HG02588 (cell line): ENCODE measurements around the gene DPH7.
A peak's percentile ranks its signal among the peaks of the same experiment; 100 is the strongest.
"Not testable (repeated sequence)": the region's sequence is repeated elsewhere in the genome, so short reads cannot be mapped to it uniquely, and the experiment has no call there.

Experiments used
- ATAC-seq: cut with Tn5 transposase; IDR thresholded peaks from one replicate; pipeline ENCODE4 v1.9.1; 2021; ENCODE audit warnings: mild to moderate bottlenecking, moderate library complexity; ENCODE audit not compliant: unreplicated experiment

Gene DPH7

DNA sequence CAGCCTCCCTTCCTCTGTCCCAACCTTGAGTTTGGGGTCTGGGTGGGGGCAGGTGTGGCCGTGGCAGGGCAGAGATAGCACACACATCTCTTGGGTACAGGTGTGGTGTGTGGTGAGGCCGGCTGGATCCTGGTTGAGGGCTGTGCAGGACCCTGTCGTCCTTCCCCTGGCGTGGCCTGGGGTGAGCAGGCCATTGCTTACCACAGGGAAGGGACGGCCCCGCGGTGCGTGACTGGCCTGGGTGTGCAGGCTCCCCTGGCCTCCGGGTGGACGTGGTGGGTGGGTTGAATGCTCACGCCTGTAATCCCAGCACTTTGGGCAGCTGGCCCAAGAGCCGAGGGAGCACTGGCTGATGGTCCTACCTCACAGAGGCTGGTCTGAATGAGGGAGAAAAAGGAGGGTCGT is 28.0 kb upstream of the DPH7 start:
- no peak for ATAC-seq

DNA sequence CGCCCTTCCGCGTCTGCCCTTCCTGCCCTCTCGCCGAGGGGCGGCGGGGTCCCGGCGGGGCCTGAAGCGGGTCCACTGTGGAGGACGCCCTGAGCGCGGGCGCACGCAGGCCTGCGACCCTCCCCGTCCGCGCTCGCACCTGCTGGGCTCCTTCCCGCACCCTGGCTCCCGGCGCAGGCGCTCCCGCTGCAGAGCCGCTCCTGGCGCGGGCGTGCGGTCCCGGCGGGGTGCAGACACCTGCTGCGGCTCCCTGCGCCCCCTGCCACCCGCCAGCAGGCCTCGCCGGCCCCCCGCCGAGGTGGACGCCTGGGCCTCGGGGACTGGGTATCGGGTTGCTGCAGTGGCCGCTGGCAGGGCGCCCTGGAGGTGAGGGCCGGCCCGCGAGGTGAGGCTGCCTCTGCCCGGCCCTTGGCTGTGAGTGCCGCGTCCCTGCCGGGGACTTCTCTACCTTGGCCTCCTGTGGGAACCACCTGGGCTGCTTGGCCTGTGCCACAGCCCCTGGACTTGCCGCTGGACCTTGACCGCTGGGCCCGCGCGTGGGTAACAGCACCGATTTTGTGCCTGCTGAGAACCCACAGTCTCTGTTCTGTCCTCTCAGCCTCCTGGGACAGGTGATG is 27.4 kb upstream of the DPH7 start:
- ATAC-seq, result peak; percentile 13

DNA sequence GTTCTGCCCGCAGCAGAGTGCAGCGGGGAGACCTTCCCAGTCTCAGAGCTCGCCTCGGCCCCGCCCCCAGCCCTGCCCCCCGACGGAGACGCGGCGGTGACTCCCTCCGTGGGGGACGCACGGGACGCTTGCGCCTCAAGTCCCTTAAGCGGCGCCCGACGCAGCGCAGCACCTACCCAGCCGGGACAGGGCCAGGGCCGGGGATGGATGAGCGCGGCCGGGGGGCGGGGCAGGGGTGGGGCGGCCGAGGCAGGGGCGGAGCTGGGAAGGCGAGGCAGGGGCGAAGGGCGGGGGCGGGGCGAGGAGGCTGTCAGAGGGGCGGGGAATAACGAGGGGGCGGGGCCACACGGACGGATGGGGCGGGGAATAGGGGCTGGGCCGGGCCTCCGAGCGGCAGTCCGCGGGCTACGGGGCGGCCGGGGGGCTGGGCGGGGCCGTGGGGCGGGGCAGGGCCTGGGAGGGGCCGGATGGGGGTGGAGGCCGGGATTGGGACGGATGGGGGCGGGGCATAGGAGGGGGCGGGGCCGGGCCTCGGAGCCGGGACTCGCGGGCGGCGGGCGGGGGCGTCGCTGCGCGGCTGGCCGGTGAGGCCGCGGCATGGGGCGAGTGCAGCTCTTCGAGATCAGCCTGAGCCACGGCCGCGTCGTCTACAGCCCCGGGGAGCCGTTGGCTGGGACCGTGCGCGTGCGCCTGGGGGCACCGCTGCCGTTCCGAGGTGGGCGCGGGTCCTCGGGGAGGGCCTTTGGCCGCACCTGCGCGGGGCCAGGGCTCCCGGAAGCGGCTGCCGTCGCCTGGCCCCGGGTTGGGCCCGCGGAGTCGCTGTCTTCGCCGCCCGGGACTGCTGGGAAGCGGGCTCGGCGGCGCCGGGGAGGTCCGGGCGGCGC is 26.6 kb upstream of the DPH7 start, which contains the start of gene ARRDC1:
TSS of gene ARRDC1 (plus strand) at position 566 of the 884 bp plus-strand sequence. CDS start at position 598, 32 bp downstream.
- ATAC-seq, result peak; percentile 69

DNA sequence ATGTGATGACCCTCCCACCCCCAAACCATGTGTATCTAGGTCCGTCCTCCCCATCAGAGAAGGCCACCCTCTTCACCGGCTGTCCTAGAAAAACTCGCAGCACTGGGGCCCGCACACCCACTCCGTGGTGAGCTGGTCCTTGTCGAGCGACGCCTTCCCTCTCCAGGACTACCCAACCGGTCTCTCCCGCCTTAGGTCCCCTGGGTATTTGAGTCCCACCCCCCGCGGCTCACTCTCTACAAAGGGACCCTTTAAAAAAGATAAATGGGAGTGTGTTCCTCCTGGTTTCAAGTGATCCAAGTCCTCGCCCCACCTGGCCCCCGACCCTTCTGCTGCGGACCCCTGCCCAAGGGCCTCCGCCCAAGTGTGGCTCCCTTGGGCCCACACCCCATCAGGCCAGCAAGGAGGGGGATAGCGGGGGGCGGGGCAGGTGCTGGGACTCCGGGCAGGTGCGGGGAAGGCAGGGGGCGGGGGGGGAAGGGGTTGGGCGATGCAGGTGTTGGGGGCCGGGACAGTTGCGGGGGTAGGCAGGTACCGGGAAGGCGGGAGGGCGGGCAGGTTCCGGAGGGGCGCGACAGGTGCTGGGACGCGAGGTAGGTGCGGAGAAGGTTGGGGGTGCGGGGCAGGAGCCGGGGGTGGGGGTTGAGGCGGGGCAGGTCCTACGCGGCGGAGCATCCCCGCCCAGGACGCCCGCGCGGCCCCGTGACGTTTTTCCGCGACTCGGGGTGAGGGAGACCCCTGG is 25.8 kb upstream of the DPH7 start:
- no peak for ATAC-seq

DNA sequence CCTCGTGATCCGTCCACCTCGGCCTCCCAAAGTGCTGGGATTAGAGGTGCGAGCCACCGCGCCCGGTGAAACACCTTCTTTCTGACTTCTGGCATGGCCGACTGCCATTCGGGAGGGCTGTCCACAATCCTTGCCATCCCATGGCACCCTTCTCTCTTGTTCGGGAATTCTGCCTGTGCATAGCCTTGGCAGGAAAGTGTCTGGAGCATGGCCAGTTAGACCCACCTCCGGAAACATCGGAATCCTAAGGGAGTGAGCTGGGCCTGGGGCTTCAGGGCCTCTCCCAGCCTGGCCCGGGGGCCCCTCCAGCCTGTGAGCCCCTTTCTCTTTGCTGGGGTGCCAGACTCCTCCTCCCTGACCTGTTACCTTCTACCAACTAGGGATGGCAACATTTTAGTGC is 25.2 kb upstream of the DPH7 start:
- no peak for ATAC-seq

DNA sequence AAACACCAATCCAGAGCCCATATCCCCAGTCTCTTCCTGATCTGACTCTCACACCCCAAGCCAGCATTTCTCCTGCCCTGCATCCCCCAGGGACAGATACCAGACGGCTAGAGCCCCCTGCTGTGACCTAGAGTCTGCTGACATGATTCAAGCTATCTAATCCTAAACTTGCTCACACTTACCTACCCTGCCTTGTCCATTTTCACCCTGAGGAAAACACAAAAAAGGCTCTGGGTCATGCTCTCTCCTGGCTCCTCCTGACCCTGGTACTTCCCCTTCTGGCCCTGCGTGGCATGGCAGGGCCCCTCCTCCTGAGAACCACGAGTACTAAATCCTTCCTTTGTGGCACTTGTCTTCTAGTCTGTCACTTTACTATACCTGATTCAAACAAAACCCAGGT is 23.9 kb upstream of the DPH7 start:
- no peak for ATAC-seq

DNA sequence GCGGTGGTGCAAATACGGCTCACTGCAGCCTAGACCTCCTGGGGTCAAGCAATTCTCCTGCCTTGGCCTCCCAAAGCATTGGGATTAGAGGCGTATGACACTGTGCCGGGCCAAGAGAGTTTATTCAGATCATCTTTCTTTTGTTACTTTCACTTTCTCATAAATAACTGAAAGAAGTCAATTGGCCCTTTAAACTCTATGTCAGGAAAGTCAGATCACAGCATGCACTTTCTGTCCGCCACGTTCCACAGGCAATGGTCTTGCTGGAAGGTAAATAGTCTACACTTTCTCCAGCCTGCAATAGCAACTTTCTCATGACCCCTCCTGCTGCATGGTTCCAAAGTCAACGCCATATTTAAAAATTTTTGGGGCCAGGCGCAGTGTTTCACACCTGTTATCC is 20.2 kb upstream of the DPH7 start:
- no peak for ATAC-seq

DNA sequence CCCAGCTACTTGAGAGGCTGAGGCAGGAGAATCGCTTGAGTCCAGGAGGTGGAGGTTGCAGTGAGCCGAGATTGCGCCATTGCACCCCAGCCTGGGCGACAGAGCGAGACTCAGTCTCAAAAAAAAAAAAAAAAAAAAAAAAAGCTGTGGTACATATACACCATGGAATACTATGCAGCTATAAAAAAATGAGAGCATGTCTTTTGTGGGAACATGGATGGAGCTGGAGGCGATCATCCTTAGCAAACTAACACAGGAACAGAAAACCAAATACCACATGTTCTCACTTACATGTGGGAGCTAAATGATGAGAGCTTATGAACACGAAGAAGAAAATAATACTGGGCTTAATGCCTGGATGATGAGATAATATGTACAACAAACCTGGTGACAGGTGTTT is 17.9 kb upstream of the DPH7 start:
- ATAC-seq, result not testable (repeated sequence)

DNA sequence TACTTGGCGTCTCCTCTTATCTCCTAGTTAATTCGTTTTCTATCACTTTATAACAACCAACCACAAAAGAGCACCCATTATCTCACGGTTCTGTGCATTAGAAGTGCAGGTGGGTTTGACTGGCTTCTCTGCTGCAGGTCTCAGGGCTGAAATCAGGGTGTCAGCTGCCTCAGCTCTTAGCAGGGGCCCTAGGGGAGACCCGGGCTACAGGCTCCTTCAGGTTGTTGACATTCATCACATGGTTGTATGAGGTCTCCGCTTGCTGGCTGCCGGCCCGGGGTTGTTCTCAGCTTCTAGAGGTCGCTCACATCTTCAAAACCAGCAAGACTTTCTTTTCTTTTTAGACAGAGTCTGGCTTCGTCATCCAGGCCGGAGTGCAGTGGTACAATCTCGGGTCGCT is 14.5 kb upstream of the DPH7 start:
- no peak for ATAC-seq

DNA sequence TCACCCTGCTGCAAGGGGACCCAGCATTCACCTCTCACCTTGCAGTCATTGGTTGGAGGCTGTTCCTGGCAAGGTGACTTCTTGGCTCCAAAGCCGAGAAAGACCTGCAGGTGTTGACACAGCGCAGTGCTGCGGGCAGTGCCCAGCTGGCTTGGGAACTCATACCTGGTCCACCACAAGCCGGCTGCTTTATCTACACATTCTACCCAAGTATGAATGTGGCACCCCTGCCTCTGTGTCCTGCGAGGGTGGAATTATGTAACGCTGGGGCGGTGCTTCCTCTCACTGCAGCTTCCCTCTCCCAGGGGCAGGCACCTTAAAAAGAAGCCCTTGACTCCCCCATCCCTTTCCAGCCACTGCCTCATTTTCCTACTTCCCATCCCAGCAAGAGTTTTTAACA is 14.0 kb upstream of the DPH7 start:
- no peak for ATAC-seq

DNA sequence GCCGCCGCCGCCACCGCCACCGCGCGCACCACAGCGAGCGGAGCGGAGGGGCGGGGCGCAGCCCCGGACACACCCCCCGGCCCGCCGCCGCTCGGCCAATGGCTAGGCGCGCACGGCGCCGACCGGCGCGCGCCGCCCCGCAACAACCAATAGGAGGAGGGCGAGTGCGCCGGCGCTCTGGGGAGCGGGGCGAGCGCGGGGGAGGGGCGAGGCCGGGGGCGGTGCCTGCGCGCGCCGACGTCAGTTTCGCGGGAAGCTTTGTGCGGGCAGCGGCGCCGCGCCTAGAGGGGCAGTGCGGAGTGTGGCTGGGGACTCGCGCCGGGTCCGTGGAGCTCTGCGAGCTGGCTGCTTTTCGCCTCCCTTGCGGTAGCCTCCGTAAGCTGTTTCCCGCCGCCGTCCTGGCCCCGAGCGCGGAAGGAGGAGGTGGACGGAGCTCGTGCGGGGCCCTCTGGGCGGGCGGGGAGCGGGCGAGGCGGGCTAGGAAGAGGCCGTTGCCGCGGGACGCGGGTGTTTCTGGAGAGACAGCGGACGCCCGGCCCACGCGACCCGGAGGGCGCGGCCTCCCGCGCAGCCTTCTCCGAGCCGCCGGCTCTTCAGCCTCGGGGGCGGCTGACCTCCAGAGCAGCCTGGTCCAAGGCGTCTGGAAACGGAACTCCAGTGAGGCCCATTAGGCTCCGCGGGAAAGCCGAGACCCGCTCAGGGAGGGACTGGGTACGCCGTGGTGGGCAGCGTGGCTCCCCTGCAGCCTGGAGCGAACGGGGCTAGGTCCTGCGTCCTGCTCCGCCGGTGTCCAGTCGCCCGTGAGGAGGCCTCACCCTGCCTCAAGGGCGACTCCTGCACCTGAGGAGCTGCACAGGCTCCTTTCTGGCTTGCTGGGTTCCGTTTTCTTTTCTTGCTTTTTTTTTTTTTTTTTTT is 12.0 kb upstream of the DPH7 start, which contains the start of gene ZMYND19:
TSS of gene ZMYND19 (minus strand) at position 44 of the 915 bp plus-strand sequence. CDS start 249 bp downstream, outside the sequence.
- peak; percentile 82 for ATAC-seq

DNA sequence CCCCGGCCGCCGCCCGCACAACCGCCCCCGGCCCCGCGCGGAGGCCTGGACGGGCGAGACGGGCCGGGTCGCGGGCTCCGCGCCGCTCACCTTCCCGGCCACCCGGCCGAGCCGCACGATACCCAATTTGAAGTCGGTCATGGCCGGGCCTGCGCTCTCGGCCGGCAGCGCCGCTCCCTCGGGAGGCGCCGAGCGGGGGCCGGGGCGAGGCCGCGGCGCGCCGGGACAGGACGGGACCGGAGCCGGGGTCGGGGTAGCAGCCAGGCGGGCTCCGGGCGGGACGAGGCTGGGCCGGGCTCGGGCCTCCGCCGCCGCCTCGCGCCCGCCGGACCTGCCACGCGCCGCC is 11.4 kb upstream of the DPH7 start:
- ATAC-seq, result no peak

DNA sequence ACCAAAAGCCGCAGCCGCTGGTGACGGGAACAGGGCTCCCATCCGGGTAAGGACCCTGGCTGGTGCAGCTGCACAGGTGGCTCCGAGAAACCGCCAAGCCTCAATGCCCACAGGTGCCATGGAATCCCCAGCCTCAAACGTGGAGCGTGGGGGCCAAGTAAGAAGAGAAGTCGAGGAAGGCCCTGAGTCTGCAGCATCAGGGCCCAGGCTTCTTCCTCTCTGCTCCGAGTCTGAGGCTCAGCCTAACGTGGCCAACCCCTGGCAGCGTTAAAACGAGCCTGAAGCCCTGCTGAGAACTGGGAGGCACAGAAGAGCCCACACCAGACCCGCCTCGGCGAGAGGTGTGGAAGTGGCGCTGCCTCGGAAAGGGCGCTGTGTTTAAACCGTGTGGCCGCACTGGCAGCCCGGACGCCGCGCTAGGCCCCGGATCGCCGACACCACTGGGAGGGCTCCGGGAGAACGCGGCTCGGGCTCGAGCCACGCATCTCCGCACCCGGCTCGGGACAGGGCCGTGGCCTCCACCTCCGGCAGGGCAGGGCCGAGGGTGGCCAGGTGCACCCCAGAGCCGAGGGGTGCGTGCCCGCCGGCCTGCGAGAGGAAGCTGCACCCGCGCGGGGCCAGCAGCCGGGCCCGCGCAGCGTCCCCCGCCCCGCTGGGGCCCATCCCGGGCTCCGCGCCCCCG is 10.9 kb upstream of the DPH7 start:
- ATAC-seq, result peak; percentile 5

DNA sequence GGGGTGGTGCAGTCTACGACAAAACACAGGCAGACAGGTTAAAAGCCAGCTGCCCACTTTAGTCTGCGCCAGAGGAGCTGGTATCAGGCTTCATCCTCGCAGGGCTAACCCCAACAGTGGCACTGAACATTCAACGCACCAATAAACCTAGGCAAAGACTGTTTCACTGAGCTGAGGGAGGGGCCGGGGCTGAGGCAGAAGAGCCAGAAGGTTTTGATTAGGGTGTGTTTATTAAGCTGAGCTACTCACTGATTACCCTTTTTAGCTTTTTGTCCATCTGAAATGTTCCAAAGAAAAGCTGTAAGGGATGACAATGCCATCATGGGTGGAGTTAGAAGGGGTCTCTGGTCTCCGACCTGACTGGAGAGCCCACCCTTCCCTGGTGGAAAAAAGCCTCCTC is 10.2 kb upstream of the DPH7 start:
- no peak for ATAC-seq

DNA sequence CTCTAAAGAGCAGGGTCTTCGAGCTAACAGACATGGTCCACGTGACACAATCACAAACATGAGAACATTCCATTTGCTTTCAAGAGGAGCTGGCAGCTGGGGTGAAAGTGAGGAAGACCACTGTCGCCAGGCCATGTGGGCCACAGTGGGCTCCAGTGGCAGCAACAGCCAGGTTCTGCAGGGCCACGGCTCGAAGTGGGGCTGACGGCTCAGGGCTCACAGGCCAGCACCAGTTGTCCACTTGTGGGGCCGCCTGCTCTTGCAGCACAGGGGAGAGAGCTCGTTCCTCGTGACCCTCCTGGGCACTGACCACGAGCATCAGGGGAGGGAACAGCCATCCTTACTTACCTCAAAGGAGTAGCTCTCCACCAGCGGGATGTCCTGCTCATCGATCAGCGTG is 9.6 kb upstream of the DPH7 start:
- ATAC-seq, result no peak

DNA sequence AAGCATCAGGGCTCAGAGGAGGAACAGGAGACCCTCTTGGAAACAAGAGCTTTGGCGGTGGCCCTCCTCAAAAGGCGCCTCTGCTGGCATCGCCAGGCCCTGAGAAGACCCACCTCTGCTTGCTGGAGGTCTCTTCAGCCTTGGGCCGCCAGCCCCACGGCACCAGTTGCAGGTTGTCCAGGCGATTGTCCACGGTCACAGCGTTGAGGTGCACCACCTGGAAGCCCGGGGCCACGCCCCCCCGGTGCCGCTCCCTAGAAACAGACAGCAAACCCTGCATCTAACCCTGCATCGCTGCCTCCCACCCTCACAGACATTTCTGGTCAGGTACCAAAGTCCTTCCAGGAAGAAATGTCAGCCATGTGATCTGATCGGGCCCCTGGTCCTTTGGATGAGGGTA is 8.1 kb upstream of the DPH7 start:
- no peak for ATAC-seq

DNA sequence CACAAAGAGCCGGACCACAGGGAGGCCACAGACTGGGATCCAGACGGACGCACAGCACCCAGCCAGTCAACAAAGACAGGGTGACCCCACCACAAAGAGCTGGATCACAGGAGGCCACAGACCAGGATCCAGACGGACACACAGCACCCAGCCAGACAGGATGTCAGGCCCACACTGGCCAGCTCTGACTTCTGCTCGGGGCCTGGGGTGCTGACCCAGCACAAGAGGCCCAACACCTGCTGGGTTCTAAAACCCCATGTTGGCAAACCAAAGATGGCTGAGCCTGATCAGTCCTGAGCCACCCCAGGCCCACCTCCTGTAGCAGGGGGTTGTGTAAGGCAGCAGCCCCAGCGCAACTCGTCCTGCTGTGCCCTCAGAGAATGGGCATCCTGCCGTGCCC is 5.2 kb upstream of the DPH7 start:
- no peak for ATAC-seq

DNA sequence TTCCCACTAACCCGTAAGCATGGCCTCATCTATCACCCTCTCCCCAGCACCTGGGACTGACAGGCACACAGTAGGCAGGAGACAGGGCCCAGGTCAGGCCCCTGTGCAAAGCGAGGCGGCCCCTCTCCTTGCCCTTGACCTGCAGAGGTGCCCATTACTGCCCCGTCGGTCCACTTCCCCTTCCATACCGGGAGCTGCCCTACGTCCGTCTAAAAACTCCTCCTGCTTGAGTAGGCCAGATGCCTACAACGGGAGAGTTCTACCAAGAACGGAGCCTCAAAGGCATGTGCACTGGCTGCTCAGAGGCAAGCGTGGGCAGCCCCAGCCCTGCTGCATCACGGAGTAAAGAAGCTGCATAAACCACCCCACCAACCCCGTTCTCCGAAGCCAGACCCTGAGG is 4.6 kb upstream of the DPH7 start:
- no peak for ATAC-seq

DNA sequence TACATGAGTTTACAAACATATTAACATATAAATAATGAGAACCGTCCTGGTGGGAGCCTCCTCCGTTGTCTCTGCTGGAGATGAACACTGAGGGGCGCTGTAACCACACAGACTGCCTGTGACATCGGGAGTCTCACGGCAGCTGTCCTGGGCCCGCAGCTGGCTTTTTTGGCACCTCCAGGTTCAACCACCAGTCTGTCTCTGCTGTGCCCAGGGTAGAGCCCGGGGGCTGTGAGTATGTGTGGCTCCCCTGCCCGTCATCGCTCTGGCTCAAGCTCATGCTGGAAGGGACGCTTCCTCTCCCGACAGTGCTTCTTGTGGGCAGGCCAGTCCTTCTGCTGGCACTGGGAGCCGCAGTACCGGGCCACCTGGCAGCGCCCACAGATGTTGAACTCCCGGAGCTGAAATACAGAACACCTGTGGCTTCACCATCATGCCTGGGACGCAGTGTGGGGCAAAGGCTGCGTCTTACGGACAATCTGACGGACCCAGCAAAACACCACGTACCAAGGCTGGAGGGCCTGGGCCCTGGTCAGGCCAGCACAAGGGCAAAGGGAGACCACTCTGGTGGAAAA is 3.6 kb upstream of the DPH7 start:
- ATAC-seq, result no peak
